NCI-H524 (cell line): ENCODE measurements around the gene RRN3.
A peak's percentile ranks its signal among the peaks of the same experiment; 100 is the strongest.
"Not testable (repeated sequence)": the region's sequence is repeated elsewhere in the genome, so short reads cannot be mapped to it uniquely, and the experiment has no call there.

Source experiments
- DNase-seq, 2 experiments: peaks; one replicate each; lab custom pipeline; 2025; lab: John Stamatoyannopoulos, UW

RRN3 gene

DNA sequence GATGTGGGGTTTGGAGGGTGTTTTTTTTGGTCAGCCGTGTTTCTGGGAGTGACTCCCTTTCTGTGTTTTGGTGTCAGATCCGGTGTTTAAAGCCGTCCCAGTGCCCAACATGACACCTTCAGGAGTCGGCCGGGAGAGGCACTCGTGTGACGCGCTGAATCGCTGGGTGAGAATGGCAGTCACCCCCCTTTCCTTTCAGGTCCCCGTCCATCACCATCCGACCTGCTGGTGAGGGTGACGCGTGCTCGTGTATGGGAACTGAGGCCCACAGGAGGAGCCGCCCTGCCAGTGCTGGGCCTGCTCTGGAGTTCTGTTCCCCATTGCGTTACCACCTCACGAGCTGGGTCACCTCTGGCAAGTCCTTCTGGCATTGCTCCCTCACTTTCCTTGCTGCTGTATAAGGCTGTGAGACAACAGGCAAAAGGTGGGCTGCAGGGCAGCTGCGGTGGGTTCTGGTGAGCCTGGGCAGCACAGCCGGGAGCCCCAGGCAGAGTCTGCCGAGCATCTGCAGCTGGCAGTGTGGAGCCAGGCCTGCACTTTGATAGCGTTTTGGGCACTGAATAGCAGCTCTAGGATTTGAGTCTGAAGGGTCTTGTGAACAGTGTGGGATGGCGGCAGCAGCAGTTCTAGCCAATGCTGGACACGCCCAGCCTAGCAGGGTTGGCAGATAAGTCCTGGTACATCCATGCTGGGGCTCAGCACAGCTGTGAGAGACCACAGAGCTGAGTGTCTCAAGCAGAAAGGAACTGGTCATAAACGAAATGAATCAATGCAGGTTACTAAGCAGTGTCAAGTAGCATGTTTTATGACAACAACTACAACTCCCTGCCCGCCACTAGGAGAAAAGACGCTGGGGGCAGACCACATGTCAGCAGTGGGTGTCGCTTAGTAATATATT is 65.0 kb downstream of the RRN3 start:
- DNase-seq: not testable (repeated sequence)

DNA sequence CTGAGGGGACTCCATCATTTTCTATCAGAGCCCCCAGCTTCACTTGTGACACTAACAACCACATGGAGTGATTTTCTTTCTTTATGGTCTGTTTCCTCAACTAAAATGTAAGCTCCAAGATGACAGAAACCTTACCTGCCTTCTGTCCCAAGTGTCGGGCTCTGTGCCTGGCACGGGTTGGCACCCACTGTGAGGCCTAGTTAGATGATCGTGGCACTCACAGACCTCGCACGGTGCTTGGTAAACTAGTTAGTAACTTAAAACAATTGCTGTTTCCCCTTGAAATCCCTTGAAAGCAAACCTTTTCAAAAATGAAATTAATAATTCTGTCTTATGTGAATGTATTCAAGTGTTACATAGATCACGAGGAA is 65.7 kb downstream of the RRN3 start:
- not testable (repeated sequence) for DNase-seq

DNA sequence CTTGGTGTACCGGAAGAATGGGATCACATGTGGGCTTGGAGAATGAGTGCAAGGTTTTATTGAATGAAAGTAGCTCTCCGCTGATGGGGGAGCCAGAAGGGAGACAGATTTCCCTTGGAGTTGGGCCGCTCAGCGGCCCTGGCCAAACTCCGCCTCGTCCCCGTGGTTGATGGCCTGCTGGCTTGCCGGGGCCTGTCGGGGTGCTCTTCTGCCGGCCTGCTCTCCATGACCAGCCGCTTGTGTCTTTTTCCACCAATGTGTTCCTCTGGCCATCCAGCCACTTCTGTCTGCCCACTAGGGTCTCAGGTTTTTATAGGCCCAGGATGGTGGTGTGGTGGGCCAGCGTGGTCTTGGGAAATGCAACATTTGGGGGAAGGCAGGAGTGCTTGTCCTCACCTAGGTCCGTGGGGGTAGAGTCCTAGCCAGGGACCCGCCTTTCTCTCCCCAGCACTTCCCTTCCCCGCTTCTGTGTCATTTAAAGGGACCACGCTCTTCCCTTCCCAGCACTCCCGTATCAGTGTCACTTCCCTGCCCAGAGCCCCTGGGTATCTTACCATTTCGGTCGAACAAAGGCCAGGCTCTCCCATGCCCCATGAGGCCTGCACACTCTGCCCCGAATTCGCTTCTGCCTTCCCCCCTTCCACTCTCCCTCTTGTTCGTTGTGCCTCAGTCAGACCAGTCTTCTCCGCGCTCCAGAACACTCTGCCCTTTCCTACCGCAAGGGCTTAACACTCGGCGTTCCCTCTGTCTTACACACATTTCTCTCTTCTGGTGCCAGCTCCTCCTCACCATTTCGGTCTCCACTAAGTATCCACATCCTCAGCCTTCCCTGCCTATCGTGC is 66.3 kb downstream of the RRN3 start:
- DNase-seq: not testable (repeated sequence)

DNA sequence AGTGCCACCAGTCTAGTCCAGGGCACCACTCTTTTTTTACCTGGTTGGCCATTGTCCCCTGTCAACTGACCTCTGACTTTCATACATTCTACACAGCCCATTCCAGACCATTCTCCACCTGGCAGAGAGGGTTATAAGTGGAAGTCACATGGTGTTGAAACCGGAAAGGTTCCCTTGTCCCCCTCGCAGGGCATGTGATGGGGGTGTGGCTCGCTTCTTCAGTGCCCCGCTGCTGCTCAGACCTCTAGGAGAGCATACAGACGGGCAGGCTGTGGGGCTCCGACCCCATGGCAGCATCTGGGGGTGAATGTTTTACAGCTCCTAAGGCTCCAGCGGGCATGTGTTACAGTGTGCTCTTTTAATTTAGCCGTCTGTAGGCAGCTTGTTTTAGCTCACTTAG is 67.0 kb downstream of the RRN3 start:
- not testable (repeated sequence) for DNase-seq

DNA sequence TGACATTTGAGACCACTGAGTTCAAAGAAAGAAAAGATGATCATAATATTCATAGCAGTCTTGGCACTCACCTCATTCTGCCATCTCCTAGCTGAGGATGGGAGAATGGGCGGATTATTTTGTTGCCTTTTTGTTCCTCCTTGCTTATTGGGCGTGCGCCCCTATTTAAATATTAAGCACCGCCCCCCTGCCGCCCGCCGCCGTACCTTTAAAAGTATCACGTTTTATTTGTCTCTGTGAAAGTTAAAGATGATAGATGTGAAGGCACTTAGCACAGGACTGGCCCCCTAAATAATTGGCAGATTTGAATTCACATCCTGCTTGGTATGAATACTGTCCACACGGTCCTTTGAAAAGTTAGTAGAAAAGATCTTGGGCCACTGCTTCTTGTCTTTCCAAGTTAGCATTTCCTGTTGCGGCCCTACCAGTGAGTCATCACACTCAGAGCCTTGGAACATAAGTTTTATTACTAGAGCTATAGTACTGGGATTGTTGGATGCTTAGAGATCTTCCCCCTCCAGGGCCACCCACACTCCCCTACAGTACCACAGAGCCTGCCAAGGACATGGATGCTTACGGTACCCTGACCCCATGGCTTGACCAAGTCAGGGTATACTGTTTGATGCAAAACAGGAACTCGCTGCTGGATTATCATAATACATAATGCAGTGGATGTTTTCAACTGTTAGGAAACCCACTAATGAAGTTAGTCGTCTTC is 68.7 kb downstream of the RRN3 start:
- not testable (repeated sequence) for DNase-seq

DNA sequence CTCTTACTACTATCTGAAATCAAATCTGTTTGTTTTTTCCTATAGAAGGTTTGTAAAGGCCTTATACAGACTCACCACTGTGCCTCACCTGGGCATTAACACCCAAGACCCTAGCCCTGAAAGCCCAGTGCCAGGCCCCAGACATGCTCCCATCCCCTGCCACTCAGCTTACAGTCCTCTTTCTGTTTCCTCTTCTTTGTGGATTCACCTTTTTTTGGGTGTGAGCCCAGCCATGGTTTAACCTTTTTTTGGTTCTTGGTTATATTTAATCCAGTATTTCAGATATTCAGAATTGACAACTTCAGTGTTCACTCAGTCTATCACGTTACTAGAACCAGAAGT is 69.2 kb downstream of the RRN3 start:
- not testable (repeated sequence) for DNase-seq

DNA sequence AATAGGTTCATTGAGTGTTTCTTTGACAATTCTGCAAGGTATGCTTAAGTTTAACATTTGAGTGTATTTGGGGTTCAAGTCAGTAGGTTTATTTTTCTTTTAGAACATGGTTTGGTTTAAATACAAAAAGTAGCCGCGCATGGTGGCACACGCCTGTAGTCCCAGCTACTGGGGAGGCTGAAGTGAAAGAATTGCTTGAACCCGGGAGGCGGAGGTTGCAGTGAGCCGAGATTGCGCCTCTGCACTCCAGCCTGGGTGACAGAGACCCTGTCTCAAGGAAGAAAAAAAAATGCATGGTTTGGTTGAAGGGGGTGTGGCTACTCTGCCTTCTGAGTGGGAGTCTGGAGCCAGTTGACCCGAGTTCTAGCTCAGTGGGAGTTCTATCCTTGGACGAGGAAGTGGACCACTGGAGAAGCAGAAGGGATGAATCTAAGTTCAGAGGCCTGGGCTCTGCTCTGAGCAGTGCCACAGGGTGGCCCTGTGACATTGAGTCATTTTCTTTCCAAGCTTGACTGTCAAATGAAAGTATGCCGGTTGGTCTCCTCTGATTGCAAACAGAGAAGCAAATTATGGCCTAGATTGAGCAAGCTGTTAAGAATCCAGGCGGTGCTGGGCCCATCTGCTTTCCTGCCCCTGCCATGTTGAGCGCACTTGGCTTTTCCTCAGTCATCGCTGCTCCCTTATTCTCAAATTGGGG is 70.5 kb downstream of the RRN3 start:
- not testable (repeated sequence) for DNase-seq

DNA sequence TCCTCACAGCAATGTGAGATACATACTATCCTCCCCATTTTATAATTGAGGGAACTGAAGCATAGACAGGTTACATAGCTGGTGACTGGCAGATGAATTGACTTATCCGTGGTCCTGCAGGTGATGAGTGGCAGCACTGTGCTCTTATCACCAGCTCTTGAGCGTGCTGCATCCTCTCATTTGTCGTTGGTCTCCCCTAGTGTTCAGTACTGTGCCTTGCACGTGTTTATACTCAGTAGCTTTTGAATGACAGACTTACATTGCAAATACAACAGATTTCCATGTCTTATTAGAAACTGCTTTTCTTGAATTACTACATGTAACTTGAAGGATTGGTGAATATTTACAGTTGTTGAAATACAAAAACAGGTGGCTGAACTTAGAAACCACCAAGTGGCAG is 71.9 kb downstream of the RRN3 start:
- DNase-seq: peak; percentile 61 to 77

DNA sequence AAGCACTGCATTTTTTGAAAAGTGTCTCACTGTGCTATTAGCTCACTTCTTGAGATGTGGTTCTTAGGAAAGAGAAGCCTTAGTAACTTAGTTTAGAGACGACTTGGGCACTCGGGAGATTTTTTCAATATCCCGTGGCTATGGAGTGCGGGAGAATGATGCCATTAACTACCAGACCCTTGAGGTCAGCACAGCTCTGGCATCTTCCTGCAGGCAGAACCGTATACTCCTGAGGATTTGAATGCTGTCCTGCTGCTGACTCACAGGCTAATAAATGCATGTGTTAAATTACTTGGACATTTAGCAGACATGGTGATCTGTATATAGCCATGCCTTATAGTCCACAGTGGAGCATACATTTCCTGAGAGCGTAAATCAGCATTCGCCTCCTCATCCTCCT is 72.6 kb downstream of the RRN3 start:
- not testable (repeated sequence) for DNase-seq

DNA sequence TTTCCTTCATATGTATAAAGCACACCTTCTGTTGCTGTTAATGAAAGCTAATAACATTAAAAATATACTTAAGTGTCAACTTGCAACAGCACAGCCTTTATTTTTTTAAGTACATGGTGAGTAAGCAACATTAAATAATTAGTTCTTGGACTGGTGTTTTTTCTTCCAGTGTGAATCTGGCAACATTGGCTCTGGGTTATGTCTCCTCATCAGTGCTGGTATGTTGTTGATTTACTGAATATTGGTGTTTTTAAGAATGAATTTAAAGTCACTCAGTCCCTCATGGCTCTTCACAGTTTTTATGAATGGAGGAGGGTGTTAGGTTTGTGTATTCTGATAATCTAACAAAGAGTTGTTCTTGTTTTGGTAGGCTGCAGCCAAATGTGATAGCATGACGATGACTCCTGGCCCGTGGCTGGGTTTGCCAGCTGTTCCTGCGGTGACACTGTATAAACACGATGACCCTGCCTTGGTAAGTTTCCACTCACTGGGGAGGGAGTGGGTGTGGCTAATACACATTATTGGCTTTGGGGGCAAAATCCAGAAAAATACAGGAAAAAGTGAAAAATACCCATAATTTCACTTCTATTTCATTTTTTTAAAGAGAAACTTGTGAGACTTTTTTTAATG is 77.0 kb downstream of the RRN3 start:
- not testable (repeated sequence) for DNase-seq

DNA sequence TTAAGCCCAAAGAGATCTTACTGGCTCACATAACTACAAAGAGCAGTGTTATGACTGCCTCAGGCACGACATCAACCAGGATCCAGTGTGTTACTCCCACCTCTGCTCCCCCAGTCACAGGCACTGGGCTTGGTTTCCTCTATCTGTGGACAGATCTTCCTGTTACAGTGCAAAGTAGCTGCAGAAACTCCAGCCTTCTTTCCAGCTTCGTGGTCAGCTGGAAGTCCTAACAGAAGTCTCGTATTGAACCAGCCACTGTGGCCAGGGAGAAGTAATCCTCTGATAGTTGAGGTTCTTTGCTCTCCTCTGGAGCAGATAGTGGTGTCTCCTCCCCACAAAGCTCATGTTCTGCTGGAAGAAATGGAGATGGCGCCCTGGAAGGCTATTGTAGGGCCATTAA is 77.7 kb downstream of the RRN3 start:
- DNase-seq: not testable (repeated sequence)

DNA sequence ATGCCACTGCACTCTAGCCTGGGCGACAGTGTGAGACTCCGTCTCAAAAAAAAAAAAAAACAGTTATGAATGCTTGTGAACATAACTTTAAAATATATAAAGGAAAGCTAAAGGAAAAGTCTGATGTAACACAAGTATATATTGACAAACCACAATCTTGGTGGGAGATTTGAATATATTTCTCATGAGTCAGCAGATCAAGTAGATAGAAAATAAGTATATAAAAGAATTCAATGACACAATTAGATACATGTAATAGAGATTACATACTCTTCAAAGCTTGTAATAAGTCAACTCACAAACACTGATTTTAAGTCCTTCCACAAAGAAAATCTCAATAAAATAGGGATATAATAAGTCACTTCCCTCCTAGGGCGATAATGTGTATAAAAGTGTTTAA is 78.4 kb downstream of the RRN3 start:
- DNase-seq: not testable (repeated sequence)

DNA sequence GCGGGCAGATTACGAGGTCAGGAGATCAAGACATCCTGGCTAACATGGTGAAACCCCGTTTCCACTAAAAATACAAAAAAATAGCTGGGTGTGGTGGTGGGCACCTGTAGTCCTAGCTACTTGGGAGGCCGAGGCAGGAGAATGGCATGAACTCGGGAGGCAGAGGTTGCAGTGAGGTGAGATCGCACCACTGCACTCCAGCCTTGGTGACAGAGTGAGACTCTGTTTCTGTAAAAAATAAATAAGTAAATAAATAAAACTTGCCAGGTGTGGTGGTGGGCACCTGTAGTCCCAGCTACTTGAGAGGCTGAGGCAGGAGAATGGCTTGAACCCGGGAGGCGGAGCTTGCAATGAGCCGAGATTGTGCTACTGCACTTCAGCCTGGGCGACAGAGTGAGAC is 81.1 kb downstream of the RRN3 start:
- not testable (repeated sequence) for DNase-seq
